GM19035 (cell line): ENCODE data around the gene EML1.
"Not testable (repeated sequence)": the region's sequence is repeated elsewhere in the genome, so short reads cannot be mapped to it uniquely, and the experiment has no call there.

ENCODE experiments used
- ATAC-seq: cut with Tn5 transposase; IDR thresholded peaks from one replicate; pipeline ENCODE4 v1.9.1; 2021; ENCODE audit not compliant: unreplicated experiment

The EML1 gene

GRCh38 chr14:99755068-99755405, 38.2 kb upstream of the EML1 start:
- ATAC-seq = no peak

GRCh38 chr14:99755629-99756603, 37.3 kb upstream of the EML1 start:
- ATAC-seq = no peak

GRCh38 chr14:99756796-99757195, 36.4 kb upstream of the EML1 start:
- ATAC-seq = no peak

DNA sequence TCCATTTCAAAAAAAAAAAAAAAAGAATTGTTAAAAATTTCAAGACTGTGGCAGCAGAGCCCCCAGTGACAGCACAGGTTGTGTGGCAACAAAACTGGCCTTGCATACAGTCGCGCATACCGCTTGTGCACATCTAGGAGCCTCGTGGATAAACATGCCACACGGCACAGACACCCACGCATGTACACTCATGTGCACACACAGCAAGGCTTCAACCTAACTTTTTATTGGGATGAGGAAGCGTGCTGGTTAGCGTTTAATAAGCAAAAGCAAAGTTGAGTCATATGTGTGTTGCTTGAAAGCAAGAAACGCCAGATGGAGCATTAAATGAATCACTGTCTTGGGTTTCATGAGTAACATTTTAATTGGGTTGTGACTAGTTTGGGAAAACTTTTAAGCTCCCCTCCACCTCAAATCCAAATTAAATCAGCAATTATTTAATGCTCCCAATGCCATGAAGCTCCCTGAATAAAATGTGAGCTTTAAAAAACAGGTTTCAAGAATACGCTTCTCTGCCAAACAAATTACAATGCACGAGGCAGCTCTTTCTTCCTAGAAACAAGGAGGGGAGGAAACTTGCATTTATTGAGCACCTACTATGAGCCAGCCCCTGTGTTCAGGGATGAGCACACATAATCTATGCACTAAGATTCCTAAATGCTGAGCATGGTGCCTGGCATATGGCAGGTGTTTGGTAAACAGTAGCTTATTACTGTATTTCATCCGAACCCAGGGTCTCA, 35.7 kb upstream of the EML1 start:
- no peak for ATAC-seq

- ATAC-seq = no peak
These were observed 34.9 kb upstream of the EML1 start for GRCh38 chr14:99758121-99758821.

GRCh38 chr14:99758872-99759545, 34.2 kb upstream of the EML1 start:
- ATAC-seq = no peak

DNA sequence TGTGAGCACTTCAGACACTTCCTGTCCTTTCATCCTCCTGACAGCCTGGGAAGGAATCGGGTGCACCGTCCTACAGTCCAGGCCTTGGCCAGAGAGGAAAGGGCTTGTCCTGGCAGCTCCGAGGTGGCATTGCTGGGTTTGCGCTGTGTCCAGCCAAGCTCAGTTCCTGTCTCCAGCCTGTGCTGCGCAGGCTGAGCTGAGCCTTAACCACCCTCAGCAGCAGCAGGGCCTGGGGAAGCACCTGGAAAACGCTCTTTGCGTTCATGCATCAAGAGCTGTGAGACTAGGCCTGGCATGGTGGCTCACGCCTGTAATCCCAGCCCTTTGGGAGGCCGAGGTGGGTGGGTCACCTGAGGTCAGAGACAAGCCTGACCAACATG, 33.7 kb upstream of the EML1 start:
- no peak for ATAC-seq

DNA sequence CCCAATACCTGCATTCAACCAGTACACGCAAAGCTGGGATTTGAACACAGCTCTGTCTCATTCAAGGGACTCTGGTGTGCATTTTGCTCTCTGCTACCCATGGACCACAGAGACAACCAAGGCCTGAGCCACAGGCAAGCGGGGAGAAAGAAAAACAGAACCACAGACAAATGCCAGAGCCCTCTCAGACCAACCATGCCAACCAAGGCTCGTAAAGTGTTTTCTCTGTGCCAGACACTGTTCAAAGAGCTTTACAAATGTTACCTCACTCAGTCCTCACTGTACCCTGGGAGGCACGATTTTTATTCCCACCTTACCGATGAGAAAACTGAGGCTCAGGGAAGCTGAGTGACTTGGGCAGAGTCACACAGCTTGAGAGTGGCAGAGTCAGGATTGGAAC, 32.4 kb upstream of the EML1 start:
- no peak for ATAC-seq

- ATAC-seq = not testable (repeated sequence)
These were observed 30.3 kb upstream of the EML1 start for GRCh38 chr14:99762911-99763310.

DNA sequence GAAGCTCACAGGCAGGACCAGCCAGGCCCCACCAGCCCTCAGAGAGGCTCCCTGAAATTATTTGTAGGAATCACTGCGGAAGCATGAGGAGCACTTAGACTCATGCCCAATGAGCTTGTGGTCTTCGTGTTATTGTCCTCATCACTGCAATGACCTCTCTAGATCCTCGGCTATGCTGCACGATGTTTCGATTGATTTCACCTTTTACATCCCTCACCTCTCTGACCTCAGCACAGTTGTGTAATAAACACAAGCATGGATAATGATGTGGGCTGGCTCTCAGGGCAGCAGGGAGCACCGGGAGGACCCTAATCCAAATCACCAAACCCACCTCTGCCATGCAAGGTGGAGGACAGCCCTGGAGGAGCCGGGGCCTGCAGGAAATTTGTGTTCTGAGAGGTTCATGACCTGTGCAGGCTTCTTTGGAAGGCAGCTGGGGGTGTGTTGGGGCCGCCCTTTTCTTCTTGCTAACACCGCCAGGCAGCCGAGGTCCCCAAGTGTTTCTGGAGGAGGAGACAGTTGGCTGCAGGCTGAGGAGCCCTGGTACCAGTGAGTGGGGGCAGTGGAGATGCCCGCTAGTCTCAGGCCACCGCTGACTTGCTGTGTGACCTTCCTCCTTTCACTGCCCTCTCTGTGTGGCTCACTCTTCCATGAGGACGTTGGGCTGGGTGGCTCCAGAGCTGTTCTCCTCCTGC, 29.5 kb upstream of the EML1 start:
- no peak for ATAC-seq

DNA sequence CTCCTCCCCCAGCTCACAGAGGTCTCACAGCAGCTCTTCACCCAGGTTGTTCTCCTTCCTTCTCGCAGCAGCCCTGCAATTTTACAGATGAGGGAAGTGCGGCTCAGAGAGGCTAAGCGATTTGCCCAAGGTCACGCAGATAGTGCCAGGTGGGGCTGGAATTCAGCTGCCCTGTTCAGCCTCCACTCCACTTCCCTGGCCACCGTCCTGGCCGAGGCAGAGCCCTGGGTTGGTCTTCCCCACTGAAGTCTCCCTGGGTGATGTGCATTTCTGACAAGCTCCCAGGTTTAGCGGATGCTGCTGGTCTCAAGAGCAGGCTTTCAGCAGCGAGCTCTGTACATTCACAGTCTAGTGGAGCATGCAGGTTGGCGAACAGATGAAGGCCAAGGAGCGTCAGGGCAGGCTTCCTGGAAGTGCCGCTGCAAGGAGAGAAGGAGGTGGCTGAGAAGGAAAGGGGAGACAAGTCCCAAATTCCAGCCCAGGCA, 28.9 kb upstream of the EML1 start:
- no peak for ATAC-seq

GRCh38 chr14:99768381-99768780, 24.8 kb upstream of the EML1 start:
- no peak for ATAC-seq

GRCh38 chr14:99769123-99769522, 24.1 kb upstream of the EML1 start:
- ATAC-seq = no peak

- ATAC-seq = no peak
These were observed 23.4 kb upstream of the EML1 start for GRCh38 chr14:99769799-99770198.

GRCh38 chr14:99772371-99773283, 20.6 kb upstream of the EML1 start:
- no peak for ATAC-seq

GRCh38 chr14:99773521-99774497, 19.4 kb upstream of the EML1 start:
- no peak for ATAC-seq

DNA sequence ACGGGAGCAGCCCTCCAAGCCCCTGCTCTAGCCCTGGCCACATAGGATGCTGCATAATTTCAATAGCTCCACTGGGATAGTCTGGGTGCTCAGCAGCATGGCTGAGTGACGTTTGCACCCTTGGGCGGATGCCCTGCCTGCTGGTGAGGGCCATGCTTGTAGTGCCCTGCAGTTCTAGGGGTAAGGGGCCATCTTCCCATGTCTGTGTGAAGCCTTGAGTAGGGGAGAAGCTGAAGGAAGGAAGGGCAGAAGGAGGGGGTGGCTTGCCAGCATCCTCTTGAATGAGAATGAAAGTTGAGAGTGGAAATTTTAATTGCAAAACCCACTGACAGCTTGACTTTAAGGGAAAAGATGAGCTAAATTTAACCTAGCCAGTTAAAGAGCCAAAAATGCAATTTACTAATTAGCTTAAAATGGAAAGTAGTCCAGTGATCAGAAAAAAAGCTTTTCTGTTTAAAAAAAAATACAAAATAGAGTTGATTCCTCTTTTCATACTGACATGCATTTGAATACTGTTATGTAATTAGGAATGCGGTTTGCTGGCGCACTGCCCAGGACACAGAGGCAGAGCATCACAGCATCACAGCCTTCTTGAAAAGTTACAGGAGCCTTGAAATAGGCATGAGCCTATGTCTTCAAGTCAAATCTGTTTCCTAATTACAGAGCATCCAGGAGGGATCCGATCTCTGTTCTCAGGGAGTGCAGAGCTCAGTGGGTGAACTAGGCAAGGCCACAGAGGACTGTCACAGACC, 18.5 kb upstream of the EML1 start:
- ATAC-seq = no peak
